Brain microvascular endothelial cell (primary cell): ENCODE data around the gene P2RX2.

ENCODE experiments used
- DNase-seq: peaks from one replicate; pipeline ENCODE4 v3.0.0-alpha.2; 2020
- H3K27ac ChIP-seq: fragments of 250-450 bp; sonication (Bioruptor Pico); 2 replicates; pipeline ENCODE4 v1.5.1; 2020; ENCODE audit warnings: mild to moderate bottlenecking, moderate library complexity
- H3K27me3 ChIP-seq: fragments of 250-450 bp; sonication (Bioruptor Pico); replicated peaks from 2 replicates; pipeline ENCODE4 v1.5.1; 2020; ENCODE audit warnings: mild to moderate bottlenecking
- H3K36me3 ChIP-seq: fragments of 250-450 bp; sonication (Bioruptor Pico); replicated peaks from 2 replicates; pipeline ENCODE4 v1.5.1; 2020; ENCODE audit warnings: mild to moderate bottlenecking
- H3K4me3 ChIP-seq: 2 replicates; pipeline ENCODE4 v1.5.1; 2011; ENCODE audit warnings: low read depth, mild to moderate bottlenecking, control low read depth, low read length, moderate library complexity
- in situ Hi-C: cut with HindIII; loops from 2 replicates; pipeline ENCODE4 v1.10.0; 2017; ENCODE audit warnings: low sequenced_read_pairs, low pct_ligation_motif_present
- TF ChIP-seq, protein P1 (sequence below): IDR thresholded peaks from 2 replicates; pipeline ENCODE4 v1.5.1; 2011; ENCODE audit warnings: low read depth, mild to moderate bottlenecking, moderate library complexity, low read length, control low read depth, inconsistent platforms; ENCODE audit errors: missing control alignments

P2RX2 gene

GRCh38 chr12:132572106-132572505 lies 46.5 kb upstream of the P2RX2 start:
- Histone ChIP-seq H3K27me3 (no peaks in the 10 kb centered on the region), H3K36me3 (peaks cover 21% of the 10 kb centered on the region), H3K27ac (no peak overlapping the region), H3K4me3 (no peak overlapping the region)
- TF ChIP-seq, protein P1, sequence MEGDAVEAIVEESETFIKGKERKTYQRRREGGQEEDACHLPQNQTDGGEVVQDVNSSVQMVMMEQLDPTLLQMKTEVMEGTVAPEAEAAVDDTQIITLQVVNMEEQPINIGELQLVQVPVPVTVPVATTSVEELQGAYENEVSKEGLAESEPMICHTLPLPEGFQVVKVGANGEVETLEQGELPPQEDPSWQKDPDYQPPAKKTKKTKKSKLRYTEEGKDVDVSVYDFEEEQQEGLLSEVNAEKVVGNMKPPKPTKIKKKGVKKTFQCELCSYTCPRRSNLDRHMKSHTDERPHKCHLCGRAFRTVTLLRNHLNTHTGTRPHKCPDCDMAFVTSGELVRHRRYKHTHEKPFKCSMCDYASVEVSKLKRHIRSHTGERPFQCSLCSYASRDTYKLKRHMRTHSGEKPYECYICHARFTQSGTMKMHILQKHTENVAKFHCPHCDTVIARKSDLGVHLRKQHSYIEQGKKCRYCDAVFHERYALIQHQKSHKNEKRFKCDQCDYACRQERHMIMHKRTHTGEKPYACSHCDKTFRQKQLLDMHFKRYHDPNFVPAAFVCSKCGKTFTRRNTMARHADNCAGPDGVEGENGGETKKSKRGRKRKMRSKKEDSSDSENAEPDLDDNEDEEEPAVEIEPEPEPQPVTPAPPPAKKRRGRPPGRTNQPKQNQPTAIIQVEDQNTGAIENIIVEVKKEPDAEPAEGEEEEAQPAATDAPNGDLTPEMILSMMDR, result no peak
- in situ Hi-C loops, result no loop called here
- no peak for DNase-seq

GRCh38 chr12:132572801-132573760 lies 45.5 kb upstream of the P2RX2 start:
- in situ Hi-C loops, result no loop called here
- Histone ChIP-seq H3K36me3 (peaks cover 24% of the 10 kb centered on the region), H3K4me3 (no peak overlapping the region), H3K27me3 (no peaks in the 10 kb centered on the region), H3K27ac (no peak overlapping the region)
- DNase-seq, result no peak
- TF ChIP-seq, protein P1, result no peak

- H3K27ac ChIP-seq, result no peak overlapping the region
- peaks cover 24% of the 10 kb centered on the region for H3K36me3 ChIP-seq
- H3K27me3 ChIP-seq, result no peaks in the 10 kb centered on the region
- H3K4me3 ChIP-seq, result no peak overlapping the region
- no peak for DNase-seq
- TF ChIP-seq, protein P1, result no peak
- in situ Hi-C loops, result no loop called here
Observed at GRCh38 chr12:132574271-132574996, 44.1 kb upstream of the P2RX2 start.

GRCh38 chr12:132575661-132576060 lies 42.9 kb upstream of the P2RX2 start:
- in situ Hi-C loops, result no loop called here
- DNase-seq, result no peak
- TF ChIP-seq, protein P1, result no peak
- H3K27me3 ChIP-seq, result no peaks in the 10 kb centered on the region
- peaks cover 24% of the 10 kb centered on the region for H3K36me3 ChIP-seq
- no peak overlapping the region for H3K4me3 ChIP-seq
- H3K27ac ChIP-seq, result no peak overlapping the region

- Histone ChIP-seq H3K36me3 (peaks cover 22% of the 10 kb centered on the region), H3K4me3 (no peak overlapping the region), H3K27ac (no peak overlapping the region), H3K27me3 (no peaks in the 10 kb centered on the region)
- no peak for DNase-seq
- TF ChIP-seq, protein P1, result no peak
- in situ Hi-C loops, result no loop called here
Observed at GRCh38 chr12:132576701-132577100, 41.9 kb upstream of the P2RX2 start.
